Neural crest cell (in vitro differentiated cells): Measurements from ENCODE around the gene ERP44. TPM values are rescaled to one million over a fixed set of nuclear protein-coding genes. Genes with fewer than 3 reads are reported as not detected.
"Not testable (repeated sequence)": the region's sequence is repeated elsewhere in the genome, so short reads cannot be mapped to it uniquely, and the experiment has no call there.

Experiments
- DNase-seq: peaks from one replicate; pipeline ENCODE4 v3.0.0; 2021; ENCODE audit warnings: low read depth, mixed read lengths, low spot score
- H3K27ac Mint-ChIP-seq: one replicate; pipeline ENCODE4 v1.8.0; 2021; ENCODE audit warnings: mild to moderate bottlenecking, mixed read lengths; ENCODE audit not compliant: unreplicated experiment
- H3K27me3 Mint-ChIP-seq: 2 replicates; pipeline ENCODE4 v1.8.0; 2021; ENCODE audit warnings: low read depth, mild to moderate bottlenecking, mixed read lengths
- H3K36me3 Mint-ChIP-seq: 2 replicates; pipeline ENCODE4 v1.8.0; 2021; ENCODE audit warnings: low read depth, mild to moderate bottlenecking, mixed read lengths
- H3K4me1 Mint-ChIP-seq: 2 replicates; pipeline ENCODE4 v1.8.0; 2021; ENCODE audit warnings: mixed read lengths
- H3K4me3 Mint-ChIP-seq: one replicate; pipeline ENCODE4 v1.8.0; 2021; ENCODE audit warnings: mild to moderate bottlenecking, mixed read lengths
- H3K9me3 Mint-ChIP-seq: 2 replicates; pipeline ENCODE4 v1.8.0; 2021; ENCODE audit warnings: mixed read lengths
- CTCF ChIP-seq: fragments of 200-600 bp; sonication (generic); conservative IDR thresholded peaks from 2 replicates; pipeline ENCODE4 v1.5.0; 2021; ENCODE audit warnings: antibody characterized with exemption, mild to moderate bottlenecking
- total RNA-seq: library from RNA; stranded (reverse); gene quantifications from 2 replicates; pipeline ENCODE4 v1.2.1, GENCODE V29; 2021

Gene ERP44
- total RNA-seq, 1 donor from 2014 or later = 13.6 TPM

GRCh38 chr9:100083448-100084127 is 15.2 kb downstream of the ERP44 start:
- H3K27me3 Mint-ChIP-seq = no peaks in the 10 kb centered on the region
- no peaks in the 10 kb centered on the region for H3K36me3 Mint-ChIP-seq
- H3K4me3 Mint-ChIP-seq = no peak overlapping the region
- TF ChIP-seq CTCF = no peak
- H3K27ac Mint-ChIP-seq = no peak overlapping the region
- no peaks in the 10 kb centered on the region for H3K9me3 Mint-ChIP-seq
- no peak for DNase-seq
- H3K4me1 Mint-ChIP-seq = no peaks in the 10 kb centered on the region

- Mint-ChIP-seq H3K4me1 (no peaks in the 10 kb centered on the region), H3K27ac (no peak overlapping the region), H3K9me3 (no peaks in the 10 kb centered on the region), H3K27me3 (no peaks in the 10 kb centered on the region), H3K36me3 (peaks cover under 1% of the 10 kb centered on the region), H3K4me3 (no peak overlapping the region)
- no peak for TF ChIP-seq CTCF
- DNase-seq = no peak
Measured at GRCh38 chr9:100082782-100083181, 16.0 kb downstream of the ERP44 start.

GRCh38 chr9:100076256-100076655 is 22.5 kb downstream of the ERP44 start:
- not testable (repeated sequence) for H3K9me3 Mint-ChIP-seq, DNase-seq, H3K27me3 Mint-ChIP-seq, H3K27ac Mint-ChIP-seq, H3K4me3 Mint-ChIP-seq, H3K36me3 Mint-ChIP-seq, H3K4me1 Mint-ChIP-seq

DNA sequence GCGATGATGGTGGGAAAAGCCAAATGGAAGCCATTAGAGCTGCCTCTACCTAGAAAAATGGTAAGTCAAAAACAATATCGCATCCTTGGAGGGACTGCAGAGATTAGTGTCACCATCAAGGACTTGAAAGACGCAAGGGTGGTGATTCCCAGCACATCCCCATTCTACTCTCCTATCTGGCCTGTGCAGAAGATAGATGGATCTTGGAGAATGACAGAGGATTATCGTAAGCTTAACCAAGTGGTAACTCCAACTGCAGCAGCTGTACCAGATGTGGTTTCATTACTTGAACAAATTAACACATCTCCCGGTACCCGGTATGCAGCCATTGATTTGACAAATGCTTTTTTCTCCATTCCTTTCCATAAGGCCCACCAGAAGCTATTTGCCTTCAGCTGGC is 23.8 kb downstream of the ERP44 start:
- H3K9me3 Mint-ChIP-seq = peaks cover 2% of the 10 kb centered on the region
- no peak for TF ChIP-seq CTCF
- H3K27ac Mint-ChIP-seq = no peak overlapping the region
- no peak overlapping the region for H3K4me3 Mint-ChIP-seq
- no peak for DNase-seq
- H3K4me1 Mint-ChIP-seq = peaks cover 5% of the 10 kb centered on the region
- H3K27me3 Mint-ChIP-seq = no peaks in the 10 kb centered on the region
- peaks cover 14% of the 10 kb centered on the region for H3K36me3 Mint-ChIP-seq

DNA sequence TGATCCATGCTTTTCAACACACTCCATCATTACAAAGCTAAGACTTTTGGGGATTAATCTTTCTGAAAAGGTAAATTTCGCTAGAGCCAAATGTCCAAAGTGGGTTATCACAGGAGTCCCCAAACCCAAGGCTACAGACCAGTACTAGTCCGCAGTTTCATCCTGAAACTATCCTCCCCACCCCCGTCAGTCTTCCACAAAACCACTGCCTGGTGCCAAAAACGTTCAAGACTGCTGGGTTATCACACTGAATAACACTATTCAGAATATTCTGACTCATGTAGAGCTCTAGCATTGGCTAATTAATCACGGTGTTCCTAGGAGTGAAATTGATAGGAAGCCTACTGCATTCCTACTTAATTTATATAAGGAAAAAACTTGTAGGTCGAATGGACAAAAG is 24.7 kb downstream of the ERP44 start:
- Mint-ChIP-seq H3K4me1 (peaks cover 5% of the 10 kb centered on the region), H3K36me3 (peaks cover 14% of the 10 kb centered on the region), H3K9me3 (peaks cover 2% of the 10 kb centered on the region), H3K27ac (no peak overlapping the region), H3K4me3 (no peak overlapping the region), H3K27me3 (no peaks in the 10 kb centered on the region)
- no peak for TF ChIP-seq CTCF
- no peak for DNase-seq

- Mint-ChIP-seq H3K36me3 (peaks cover 14% of the 10 kb centered on the region), H3K9me3 (peaks cover 2% of the 10 kb centered on the region), H3K4me1 (peaks cover 5% of the 10 kb centered on the region), H3K27me3 (no peaks in the 10 kb centered on the region), H3K27ac (no peak overlapping the region), H3K4me3 (no peak overlapping the region)
- TF ChIP-seq CTCF = no peak
- DNase-seq = no peak
Measured at GRCh38 chr9:100072805-100073204, 26.0 kb downstream of the ERP44 start.
